Stimulated activated naive B cell treated with anti-CD40 and anti-IgM and Interleukin-4, amounts not matched to agents 10 μg/mL and 1 μg/mL and 100 μg/mL, for 72 hours (primary cell): Measurements from ENCODE around the gene SPEN.

Source experiments
- ATAC-seq, 2 donors: fragments of 150-1000 bp; cut with Tn5 transposase; replicated peaks; 2 replicates each; pipeline ENCODE4 v1.10.0; 2021; ENCODE audit warnings: moderate library complexity in 1 of 2
- DNase-seq: peaks from one replicate; pipeline ENCODE4 v3.0.0; 2021
- H3K27ac Mint-ChIP-seq: one replicate; pipeline ENCODE4 v1.8.0; 2022; ENCODE audit warnings: mild to moderate bottlenecking, mixed read lengths
- H3K27me3 Mint-ChIP-seq, 2 donors: one replicate each; pipeline ENCODE4 v1.8.0; 2022; ENCODE audit warnings: mixed read lengths in 2 of 2
- H3K36me3 Mint-ChIP-seq, 2 donors: one replicate each; pipeline ENCODE4 v1.8.0; 2022; ENCODE audit warnings: mixed read lengths in 2 of 2, mild to moderate bottlenecking in 1 of 2
- H3K4me1 Mint-ChIP-seq, 2 donors: one replicate each; pipeline ENCODE4 v1.8.0; 2022; ENCODE audit warnings: mixed read lengths in 2 of 2, mild to moderate bottlenecking in 1 of 2
- H3K4me3 Mint-ChIP-seq, 2 donors: one replicate each; pipeline ENCODE4 v1.8.0; 2022; ENCODE audit warnings: mild to moderate bottlenecking in 2 of 2, mixed read lengths in 2 of 2, moderate library complexity in 1 of 2
- H3K9me3 Mint-ChIP-seq, 2 donors: one replicate each; pipeline ENCODE4 v1.8.0; 2022; ENCODE audit warnings: mixed read lengths in 2 of 2, mild to moderate bottlenecking in 1 of 2

Gene SPEN

GRCh38 chr1:15856888-15857287, 9.4 kb downstream of the SPEN start:
- Mint-ChIP-seq H3K36me3 (peaks cover 5 to 7% of the 10 kb centered on the region in 2 donors), H3K27me3 (no peaks in the 10 kb centered on the region), H3K4me1 (peaks cover 15 to 20% of the 10 kb centered on the region in 2 donors), H3K9me3 (no peaks in the 10 kb centered on the region), H3K4me3 (no peak overlapping the region), H3K27ac (no peak overlapping the region)
- DNase-seq (no peak), ATAC-seq (no peak)

DNA sequence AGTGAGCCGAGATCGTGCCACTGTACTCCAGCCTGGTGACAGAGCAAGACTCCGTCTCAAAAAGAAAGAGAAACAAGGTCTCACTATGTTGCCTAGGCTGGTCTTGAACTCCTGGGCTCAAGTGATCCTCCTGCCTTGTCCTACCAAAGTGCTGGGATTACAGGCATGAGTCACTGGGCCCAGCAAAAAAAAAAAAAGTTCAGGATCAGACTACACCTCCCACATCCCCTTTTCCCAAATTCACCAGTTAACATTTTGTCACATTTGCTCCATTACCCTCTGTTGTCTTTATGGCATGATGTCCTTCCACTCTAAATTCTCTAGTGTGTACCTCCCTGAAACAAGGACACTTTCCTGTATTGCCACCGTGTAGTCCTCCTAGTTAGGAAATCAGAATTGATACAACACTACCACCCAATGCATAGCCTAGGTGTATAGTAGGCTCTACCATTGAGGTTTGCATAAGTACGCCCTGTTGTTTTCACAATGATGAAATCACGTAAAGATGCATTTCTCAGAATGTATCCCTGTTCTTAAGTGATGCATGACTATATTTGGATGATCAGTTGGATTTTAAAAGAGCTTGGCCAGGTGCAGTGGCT, 10.7 kb downstream of the SPEN start:
- DNase-seq (no peak), ATAC-seq (no peak)
- peaks cover 5 to 7% of the 10 kb centered on the region in 2 donors for H3K36me3 Mint-ChIP-seq
- H3K27ac Mint-ChIP-seq: peak overlapping the region; percentile 38
- no peak overlapping the region for H3K4me3 Mint-ChIP-seq
- no peaks in the 10 kb centered on the region for H3K27me3 Mint-ChIP-seq
- H3K9me3 Mint-ChIP-seq: no peaks in the 10 kb centered on the region
- peaks cover 13 to 23% of the 10 kb centered on the region in 2 donors for H3K4me1 Mint-ChIP-seq

GRCh38 chr1:15858672-15859372, 11.3 kb downstream of the SPEN start:
- Mint-ChIP-seq H3K9me3 (no peaks in the 10 kb centered on the region), H3K4me3 (no peak overlapping the region), H3K27me3 (no peaks in the 10 kb centered on the region), H3K27ac (no peak overlapping the region), H3K4me1 (peaks cover 15 to 28% of the 10 kb centered on the region in 2 donors), H3K36me3 (peaks cover 5 to 7% of the 10 kb centered on the region in 2 donors)
- ATAC-seq (no peak), DNase-seq (no peak)

DNA sequence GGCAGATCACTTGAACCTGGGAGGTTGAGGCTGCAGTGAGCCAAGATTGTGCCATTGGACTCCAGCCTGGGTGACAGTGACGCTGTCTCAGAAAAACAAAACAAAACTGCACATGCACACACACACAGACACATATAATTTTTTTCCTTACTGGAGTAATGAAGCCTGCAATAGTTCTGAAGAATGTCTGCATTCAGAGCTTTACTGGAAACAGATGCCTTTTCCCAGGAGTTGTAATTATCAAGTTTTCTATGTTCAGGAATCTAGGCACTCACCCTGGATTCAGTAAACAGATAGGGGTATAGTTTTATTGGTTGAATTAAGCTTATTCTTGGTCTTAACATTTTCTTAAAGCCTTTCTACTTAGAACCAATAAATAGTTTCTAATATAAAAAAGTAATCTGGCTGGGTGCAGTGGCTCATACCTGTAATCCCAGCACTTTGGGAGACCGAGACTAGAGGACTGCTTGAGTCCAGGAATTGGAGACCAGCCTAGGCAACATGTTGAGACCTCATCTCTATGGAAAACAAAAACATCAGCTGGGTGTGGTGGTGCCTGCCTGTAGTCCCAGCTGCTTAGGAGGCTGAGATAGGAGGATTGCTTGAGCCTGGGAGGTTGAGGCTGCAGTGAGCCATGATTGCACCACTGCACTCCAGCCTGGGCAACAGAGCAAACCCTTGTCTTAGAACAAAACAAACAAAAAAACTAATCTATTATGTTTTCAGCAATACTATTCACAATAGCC, 15.8 kb downstream of the SPEN start:
- no peak for DNase-seq
- Mint-ChIP-seq H3K9me3 (no peaks in the 10 kb centered on the region), H3K4me3 (no peak overlapping the region), H3K36me3 (peaks cover 10 to 14% of the 10 kb centered on the region in 2 donors), H3K4me1 (peaks cover 18 to 50% of the 10 kb centered on the region in 2 donors), H3K27me3 (no peaks in the 10 kb centered on the region), H3K27ac (no peak overlapping the region)
- no peak for ATAC-seq

GRCh38 chr1:15866721-15867201, 19.3 kb downstream of the SPEN start:
- ATAC-seq (no peak), DNase-seq (no peak)
- Mint-ChIP-seq H3K9me3 (no peaks in the 10 kb centered on the region), H3K27ac (no peak overlapping the region), H3K36me3 (peaks cover 14 to 19% of the 10 kb centered on the region in 2 donors), H3K4me3 (no peak overlapping the region), H3K27me3 (no peaks in the 10 kb centered on the region), H3K4me1 (peaks cover 25 to 65% of the 10 kb centered on the region in 2 donors)

DNA sequence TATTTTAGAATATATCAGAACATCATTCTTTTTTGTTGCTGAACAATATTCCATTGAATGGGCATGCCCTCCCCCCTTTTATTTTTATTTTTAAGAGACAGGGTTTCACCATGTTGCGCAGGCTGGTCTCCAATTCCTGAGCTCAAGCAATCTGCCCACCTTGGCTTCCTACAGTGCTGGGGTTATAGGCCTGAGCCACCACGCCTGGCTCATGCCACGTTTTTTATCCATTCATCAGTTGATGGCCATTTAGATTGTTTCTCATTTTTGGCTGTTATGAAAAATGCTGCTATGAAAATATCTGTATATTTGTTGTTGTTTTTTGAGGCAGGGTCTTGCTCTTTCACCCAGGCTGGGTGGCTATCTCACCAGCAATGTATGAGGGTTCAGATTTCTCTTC, 19.8 kb downstream of the SPEN start:
- DNase-seq (no peak), ATAC-seq (no peak)
- peaks cover 14 to 22% of the 10 kb centered on the region in 2 donors for H3K36me3 Mint-ChIP-seq
- H3K27me3 Mint-ChIP-seq: no peaks in the 10 kb centered on the region
- H3K4me1 Mint-ChIP-seq: peaks cover 25 to 65% of the 10 kb centered on the region in 2 donors
- no peak overlapping the region for H3K27ac Mint-ChIP-seq
- H3K9me3 Mint-ChIP-seq: no peaks in the 10 kb centered on the region
- H3K4me3 Mint-ChIP-seq: no peak overlapping the region

DNA sequence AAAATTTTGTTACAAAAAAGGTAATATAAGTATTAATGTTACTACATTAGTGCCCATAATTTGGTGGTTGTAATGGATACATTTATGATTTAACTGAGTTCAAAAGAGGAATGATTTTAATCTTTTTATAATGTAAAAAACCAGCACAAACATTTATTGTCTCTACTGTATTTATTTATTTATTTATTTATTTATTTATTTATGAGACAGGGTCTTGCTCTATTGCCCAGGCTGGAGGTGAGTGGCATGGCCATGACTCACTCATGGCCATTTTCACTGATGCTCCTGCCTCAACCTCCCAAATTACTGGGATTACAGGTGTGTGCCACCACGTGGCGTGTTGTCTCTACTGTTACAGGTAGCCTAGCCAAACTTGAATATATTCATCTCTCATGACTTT, 21.9 kb downstream of the SPEN start:
- Mint-ChIP-seq H3K36me3 (peaks cover 21 to 33% of the 10 kb centered on the region in 2 donors), H3K9me3 (no peaks in the 10 kb centered on the region), H3K4me1 (peaks cover 29 to 65% of the 10 kb centered on the region in 2 donors), H3K4me3 (no peak overlapping the region), H3K27me3 (no peaks in the 10 kb centered on the region), H3K27ac (no peak overlapping the region)
- DNase-seq: no peak
- no peak for ATAC-seq

DNA sequence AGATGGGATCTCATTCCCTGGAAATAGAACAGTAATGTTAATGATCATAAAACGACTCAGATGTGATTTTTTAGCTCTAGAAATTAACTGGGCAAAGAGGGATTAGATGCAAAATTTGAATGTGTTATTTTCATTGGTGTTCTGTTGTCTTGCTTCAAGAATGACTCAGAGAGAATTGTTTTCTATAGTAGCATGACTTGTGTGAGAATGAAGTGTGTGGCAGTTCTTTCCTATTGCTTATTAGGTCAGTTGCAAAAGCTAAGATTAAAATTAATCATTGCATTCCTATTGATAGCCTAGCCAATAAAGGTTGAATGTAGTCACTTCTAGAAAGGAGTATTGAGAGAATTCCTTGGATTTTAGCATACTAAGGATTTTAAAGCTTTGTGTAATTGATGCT, 22.9 kb downstream of the SPEN start:
- H3K36me3 Mint-ChIP-seq: peaks cover 21 to 29% of the 10 kb centered on the region in 2 donors
- H3K27ac Mint-ChIP-seq: no peak overlapping the region
- ATAC-seq: no peak
- H3K4me1 Mint-ChIP-seq: peaks cover 29 to 62% of the 10 kb centered on the region in 2 donors
- no peaks in the 10 kb centered on the region for H3K27me3 Mint-ChIP-seq
- no peaks in the 10 kb centered on the region for H3K9me3 Mint-ChIP-seq
- no peak overlapping the region for H3K4me3 Mint-ChIP-seq
- no peak for DNase-seq

GRCh38 chr1:15874471-15874870, 27.0 kb downstream of the SPEN start:
- ATAC-seq (no peak), DNase-seq (no peak)
- peaks cover 21 to 34% of the 10 kb centered on the region in 2 donors for H3K36me3 Mint-ChIP-seq
- no peaks in the 10 kb centered on the region for H3K9me3 Mint-ChIP-seq
- no peaks in the 10 kb centered on the region for H3K27me3 Mint-ChIP-seq
- H3K27ac Mint-ChIP-seq: no peak overlapping the region
- H3K4me1 Mint-ChIP-seq: peaks cover 27 to 50% of the 10 kb centered on the region in 2 donors
- no peak overlapping the region for H3K4me3 Mint-ChIP-seq

DNA sequence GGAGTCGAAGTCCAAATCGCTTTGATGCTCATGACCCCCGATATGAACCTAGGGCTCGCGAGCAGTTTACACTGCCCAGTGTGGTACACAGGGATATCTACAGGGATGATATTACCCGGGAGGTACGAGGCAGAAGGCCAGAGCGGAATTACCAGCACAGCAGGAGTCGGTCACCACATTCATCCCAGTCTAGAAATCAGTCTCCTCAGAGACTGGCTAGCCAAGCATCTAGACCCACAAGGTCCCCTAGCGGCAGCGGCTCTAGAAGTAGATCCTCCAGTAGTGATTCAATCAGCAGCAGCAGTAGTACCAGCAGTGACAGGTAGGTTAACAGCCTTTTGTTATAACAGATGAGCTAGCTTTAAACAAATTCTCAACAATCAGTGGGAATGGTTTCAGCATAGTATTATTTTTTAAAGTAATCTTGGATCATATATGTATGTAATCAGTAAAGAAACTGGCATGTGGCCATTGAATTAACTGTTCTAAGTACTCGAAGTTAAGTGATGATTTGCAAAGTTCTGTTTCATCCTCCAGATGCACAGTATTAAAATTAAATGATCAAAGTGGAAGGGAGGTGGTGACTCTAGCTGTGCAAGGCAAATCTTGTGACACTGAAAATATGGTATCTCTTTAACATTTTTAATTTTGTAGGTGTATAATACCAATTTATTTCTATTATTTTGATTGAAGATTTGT, 29.0 kb downstream of the SPEN start:
- peak overlapping the region; percentile 81 for H3K27ac Mint-ChIP-seq
- ATAC-seq: no peak
- peaks cover 14 to 31% of the 10 kb centered on the region in 2 donors for H3K36me3 Mint-ChIP-seq
- no peak overlapping the region for H3K4me3 Mint-ChIP-seq
- no peak for DNase-seq
- peaks cover 19 to 49% of the 10 kb centered on the region in 2 donors for H3K4me1 Mint-ChIP-seq
- no peaks in the 10 kb centered on the region for H3K27me3 Mint-ChIP-seq
- H3K9me3 Mint-ChIP-seq: no peaks in the 10 kb centered on the region

GRCh38 chr1:15881961-15882360, 34.5 kb downstream of the SPEN start:
- Mint-ChIP-seq H3K27me3 (no peaks in the 10 kb centered on the region), H3K4me1 (peaks cover 40 to 78% of the 10 kb centered on the region in 2 donors), H3K27ac (peak overlapping the region; percentile 47), H3K9me3 (no peaks in the 10 kb centered on the region), H3K4me3 (no peak overlapping the region), H3K36me3 (peaks cover 11 to 29% of the 10 kb centered on the region in 2 donors)
- DNase-seq (no peak), ATAC-seq (no peak)

- peak; percentile 91 to 94 for ATAC-seq
- peak; percentile 70 for DNase-seq
- peak overlapping the region; percentile 22 to 31 for H3K4me3 Mint-ChIP-seq
- no peaks in the 10 kb centered on the region for H3K9me3 Mint-ChIP-seq
- peaks cover 40 to 85% of the 10 kb centered on the region in 2 donors for H3K4me1 Mint-ChIP-seq
- no peaks in the 10 kb centered on the region for H3K27me3 Mint-ChIP-seq
- peaks cover 11 to 29% of the 10 kb centered on the region in 2 donors for H3K36me3 Mint-ChIP-seq
- H3K27ac Mint-ChIP-seq: peak overlapping the region; percentile 85
Observed at GRCh38 chr1:15882665-15883064, 35.2 kb downstream of the SPEN start.

DNA sequence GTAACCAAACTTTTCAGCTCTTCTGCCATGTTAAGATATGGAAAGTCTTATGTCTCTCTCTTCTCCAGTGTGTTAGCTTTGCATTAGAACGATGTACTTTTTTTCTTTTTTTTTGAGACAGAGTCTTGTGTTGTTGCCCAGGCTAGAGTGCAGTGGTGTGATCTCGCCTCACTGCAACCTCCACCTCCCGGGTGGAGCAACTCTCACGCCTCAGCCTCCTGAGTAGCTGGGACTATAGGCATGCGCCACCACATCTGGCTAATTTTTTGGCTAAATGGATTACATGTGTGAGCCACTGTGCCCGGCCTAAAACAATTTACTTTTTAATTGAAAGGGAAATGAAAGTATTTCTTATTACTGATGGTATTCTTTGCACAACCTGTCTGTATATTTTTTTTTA, 35.8 kb downstream of the SPEN start:
- peaks cover 11 to 29% of the 10 kb centered on the region in 2 donors for H3K36me3 Mint-ChIP-seq
- peak overlapping the region; percentile 14 to 19 for H3K4me3 Mint-ChIP-seq
- no peaks in the 10 kb centered on the region for H3K27me3 Mint-ChIP-seq
- peak; percentile 31 to 48 for ATAC-seq
- H3K4me1 Mint-ChIP-seq: peaks cover 40 to 85% of the 10 kb centered on the region in 2 donors
- DNase-seq: no peak
- H3K27ac Mint-ChIP-seq: peak overlapping the region; percentile 85
- H3K9me3 Mint-ChIP-seq: no peaks in the 10 kb centered on the region

DNA sequence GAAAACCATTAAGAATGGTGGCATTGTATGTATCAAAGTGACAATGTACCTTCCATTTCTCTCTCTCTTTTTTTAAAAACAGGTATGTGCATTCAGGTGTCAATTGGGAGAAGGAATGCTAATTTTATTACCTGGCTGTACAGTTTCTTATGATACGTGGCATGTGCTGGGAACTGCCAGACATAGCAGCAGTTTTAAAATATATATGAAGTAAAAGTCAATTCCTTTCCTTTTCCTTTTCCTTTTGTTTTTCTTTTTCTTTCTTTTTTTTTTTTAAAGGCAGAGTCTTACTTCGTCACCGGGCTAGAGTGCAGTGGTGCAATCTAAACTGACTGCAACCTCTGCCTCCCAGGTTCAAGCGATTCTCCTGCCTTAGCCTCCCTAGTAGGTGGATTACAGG, 37.0 kb downstream of the SPEN start:
- no peak for DNase-seq
- no peaks in the 10 kb centered on the region for H3K9me3 Mint-ChIP-seq
- H3K4me1 Mint-ChIP-seq: peaks cover 40 to 83% of the 10 kb centered on the region in 2 donors
- H3K27me3 Mint-ChIP-seq: no peaks in the 10 kb centered on the region
- no peak for ATAC-seq
- peaks cover 8 to 26% of the 10 kb centered on the region in 2 donors for H3K36me3 Mint-ChIP-seq
- H3K27ac Mint-ChIP-seq: peak overlapping the region; percentile 79
- peak overlapping the region in 1 of 2 donors; percentile 22 for H3K4me3 Mint-ChIP-seq
